GM21360 (cell line): ENCODE measurements around the gene TREX2.
"Not testable (repeated sequence)": the region's sequence is repeated elsewhere in the genome, so short reads cannot be mapped to it uniquely, and the experiment has no call there.

Source experiments
- ATAC-seq: cut with Tn5 transposase; IDR thresholded peaks from one replicate; pipeline ENCODE4 v1.9.1; 2021; ENCODE audit warnings: mild to moderate bottlenecking, moderate library complexity; ENCODE audit not compliant: unreplicated experiment

Gene TREX2

DNA sequence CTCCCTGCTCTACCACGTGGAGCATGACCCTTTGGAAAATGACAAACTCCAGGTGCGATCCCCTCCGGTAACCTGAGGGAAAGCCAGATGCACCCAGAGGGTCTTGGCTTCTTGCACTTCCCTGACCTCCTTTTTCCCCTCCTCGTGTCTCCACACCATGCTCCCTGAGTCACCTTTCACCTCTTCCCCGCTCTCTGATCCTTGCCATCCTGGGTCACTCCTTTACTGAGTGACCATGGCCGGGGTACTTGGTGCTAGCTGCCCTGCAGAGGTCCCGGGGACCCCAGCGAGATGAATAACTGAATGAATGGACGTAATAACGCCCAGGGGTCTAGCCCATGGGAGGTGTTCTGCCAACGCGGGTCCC, 35.0 kb downstream of the TREX2 start:
- ATAC-seq: no peak

DNA sequence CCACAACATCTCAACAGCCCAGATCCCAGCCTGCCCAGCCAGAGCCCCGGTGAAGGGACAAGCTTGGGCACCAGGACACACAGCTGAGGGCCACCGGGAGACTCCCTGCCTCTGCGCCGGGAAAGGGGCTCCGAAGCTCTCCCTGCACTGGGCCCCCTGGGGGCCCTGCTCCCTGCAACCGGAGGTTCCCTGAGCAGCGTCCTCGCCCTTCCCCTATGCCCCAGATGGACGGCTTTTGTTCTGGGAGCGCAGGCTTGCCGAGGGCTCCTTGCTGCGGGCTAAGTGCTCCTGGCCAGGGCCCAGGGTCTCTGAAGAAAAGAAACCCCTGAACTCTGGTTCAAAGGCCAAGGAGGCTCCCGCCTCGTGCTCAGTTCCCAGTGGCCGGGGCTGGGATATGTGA, 35.5 kb downstream of the TREX2 start:
- ATAC-seq: no peak

DNA sequence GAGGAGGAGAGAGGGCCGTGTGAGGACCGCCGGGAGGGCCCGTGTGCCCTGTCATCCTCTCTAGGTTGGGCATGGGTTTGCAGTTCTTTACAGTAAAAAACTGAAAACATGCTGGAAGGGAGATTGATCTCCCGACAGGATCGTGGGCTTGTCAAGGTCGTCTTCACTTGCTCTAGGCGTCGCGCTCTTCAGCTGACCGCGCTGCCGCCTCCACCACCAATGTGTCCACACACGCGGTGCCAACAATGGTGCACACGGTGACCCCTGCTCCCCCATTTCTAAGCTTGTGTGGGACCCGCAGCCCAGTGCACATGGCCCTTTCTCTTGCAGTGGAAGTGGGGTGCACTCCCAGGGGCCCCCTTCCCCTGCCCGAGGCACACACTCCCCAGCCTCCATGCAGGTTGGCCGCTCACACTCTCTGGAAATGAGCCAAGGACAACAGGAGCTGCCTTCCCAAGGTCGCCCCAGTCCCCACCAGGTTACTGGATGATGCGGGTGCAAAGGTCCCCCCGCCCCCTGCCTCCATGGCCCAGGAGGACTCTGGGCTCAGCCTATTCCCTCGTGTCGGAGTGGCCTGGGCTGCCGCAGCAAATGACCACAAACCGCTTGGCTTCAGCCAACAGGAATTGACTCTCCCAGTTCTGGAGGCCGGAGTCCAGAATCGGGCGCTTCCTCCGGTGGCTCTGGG, 36.3 kb downstream of the TREX2 start:
- ATAC-seq: no peak

DNA sequence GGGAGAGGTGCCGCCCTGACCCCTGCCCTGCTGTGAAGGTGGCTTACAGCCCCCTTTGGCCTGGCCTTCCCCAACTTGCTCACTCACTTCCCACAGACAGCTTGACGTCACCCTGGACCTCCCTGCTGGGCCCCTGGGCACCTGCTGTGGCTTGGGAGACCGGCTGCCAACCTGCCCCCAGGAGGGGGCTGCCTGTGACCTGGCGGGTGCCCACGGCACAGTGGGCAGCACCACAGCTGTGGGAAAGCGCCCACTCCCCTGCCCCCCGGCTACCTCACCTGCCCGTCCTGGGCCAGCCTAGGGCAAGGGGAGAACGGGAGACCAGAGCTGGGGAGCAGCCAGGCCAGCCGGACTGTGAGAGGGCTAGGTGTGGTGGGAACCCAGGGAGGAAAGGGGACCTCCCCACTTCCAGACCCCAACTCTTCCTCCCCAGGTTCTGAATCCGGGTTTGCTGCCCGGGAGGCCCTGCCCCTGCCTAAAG, 36.9 kb downstream of the TREX2 start:
- ATAC-seq: no peak

DNA sequence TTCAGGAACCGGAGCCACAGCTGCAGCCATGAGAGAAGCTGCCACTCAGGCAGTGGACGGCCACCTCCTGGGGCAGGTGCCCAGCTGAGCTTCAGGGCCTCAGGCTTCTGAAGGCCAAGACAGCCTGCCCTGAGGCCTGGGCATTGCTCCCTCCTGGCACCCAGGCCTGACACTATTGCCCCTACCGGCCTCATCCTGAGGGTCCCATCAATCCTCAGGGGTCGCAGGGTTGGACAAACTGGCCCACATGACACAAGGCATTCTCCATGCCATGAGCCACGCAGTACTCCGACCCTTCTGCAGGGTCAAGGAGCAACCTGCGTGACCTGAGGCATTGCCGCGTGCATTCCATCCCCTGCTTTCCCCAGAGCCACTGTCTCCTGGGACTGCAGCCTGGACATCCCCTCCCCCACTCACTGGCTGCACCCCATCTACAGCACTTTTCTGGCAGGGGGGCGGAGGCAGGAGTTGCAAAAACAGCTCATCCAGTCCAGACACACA, 37.6 kb downstream of the TREX2 start:
- no peak for ATAC-seq

DNA sequence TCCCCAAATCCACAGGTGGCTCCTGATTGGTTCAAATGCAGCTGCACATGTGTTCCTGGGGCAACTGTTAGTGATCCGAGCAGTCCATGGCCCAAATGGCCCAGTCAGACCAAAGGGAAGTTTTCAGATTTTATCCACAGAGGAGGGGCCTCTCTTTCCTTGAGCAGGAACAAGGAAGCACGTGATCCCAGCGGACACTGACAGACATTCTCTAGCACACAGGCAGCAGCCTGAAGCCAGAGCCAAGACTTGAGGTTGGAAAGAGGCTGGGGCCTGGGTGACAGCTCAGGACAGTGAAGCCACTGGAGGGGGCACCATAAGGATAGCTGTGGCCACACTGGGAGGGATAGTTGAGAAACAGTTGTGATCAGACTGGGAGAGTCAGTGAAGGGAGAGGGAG, 38.1 kb downstream of the TREX2 start:
- no peak for ATAC-seq

DNA sequence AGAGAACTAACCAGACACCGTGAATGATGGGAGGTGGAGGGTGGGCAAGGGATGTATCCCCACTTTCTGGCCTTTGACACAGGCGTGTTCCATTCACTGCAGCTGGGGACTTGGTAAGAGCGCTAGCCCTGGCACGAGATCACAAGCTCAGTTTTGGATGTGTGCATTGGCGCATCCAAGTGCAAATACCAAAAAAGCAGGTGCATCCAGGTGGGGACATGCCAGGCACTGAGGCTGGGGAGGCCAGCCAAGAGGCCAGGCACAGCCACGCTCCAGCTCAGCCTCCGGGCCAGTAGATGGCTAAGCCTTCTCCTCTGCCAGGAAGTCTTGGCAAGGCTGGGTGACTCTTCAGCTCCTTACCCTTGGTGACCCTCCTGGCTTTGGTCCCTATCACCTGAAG, 39.0 kb downstream of the TREX2 start:
- ATAC-seq: no peak

DNA sequence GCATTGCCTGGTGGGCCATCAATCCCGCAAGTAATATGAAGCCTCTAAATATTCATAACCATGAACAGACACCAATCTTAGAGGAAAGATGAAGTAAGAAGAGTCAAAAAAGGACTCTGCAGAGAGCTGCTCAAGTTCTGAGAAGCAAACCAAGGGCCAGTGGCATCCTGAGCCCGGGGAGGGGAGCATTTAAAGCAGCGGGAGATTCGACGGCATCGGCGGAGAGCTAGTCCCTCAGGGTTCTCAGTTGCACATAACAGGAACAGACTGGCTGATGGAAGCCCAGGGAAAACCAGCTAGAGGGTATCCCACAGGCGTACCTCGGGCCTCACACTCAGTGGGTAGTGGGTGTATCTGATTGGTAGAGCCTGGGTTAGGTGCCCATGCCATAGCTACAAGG, 39.8 kb downstream of the TREX2 start:
- no peak for ATAC-seq

DNA sequence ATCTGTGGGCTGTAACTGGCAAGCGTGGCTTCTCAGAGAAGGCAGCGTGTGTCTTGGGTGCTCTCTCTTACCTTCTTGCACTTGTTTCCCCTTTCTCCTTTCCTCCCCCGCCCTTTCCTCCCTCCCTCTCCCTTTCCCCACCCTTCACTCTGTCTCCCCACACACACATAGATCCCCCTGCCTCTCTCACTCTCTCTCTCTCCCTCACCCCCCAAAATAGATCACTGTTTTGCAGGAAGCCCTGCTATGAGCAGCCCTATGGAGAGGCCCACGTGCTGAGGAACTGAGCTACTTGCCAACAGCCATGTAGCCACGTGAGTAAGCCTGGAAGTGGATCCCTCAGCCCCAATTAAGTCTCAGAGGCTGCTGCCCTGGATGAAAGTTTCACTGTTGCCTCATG, 40.4 kb downstream of the TREX2 start:
- no peak for ATAC-seq

DNA sequence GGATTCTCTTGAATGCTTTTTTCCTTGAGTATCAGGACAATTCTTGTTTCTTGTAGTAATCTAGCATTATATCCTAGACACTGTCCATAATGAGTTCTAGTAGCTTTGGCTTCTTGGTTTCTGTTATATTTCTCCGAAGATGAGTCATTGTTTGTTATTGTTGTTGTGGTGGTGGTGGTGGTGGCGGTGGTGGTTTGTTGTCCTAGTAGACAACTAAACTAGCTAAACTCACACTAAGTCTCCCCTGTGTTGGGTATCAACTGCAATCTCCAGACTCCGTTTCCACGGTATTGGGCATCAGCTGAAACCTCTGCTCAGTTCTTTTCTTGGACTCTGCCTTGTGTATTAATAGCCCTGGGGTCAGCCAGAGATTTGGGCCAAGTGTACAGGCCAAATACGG, 41.5 kb downstream of the TREX2 start:
- ATAC-seq: not testable (repeated sequence)

DNA sequence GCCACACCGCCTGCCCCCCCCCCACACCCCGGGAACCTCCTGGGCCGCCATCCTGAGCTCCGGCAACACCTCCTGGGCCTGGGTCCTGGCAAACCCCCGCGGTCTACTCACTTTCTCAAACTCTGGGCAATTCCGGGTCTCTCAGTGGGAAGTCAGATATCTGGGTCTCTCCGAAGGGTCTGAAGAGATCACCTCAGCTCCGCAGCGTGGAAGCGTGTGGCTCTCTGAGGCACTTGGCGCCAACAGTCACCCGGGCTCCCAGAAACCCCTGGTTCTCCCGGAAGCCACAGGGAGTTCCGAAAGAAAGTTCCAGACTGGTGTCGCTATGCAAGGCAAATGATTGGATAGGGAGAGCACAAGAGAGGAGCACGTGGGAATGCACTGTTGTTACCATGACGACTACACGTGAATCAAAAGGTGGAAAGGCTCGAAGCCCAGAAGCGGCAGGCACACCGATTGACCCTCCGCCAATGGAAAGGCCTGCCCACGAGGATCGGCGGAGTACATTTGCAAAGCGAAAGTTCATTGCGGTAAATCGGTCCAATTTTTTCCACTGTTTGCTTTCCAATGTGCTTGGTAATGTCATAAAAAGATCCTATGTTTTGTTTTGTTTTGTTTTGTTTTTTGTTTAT, 44.6 kb downstream of the TREX2 start, which contains the start of gene PNMA6E:
TSS of gene PNMA6E (minus strand) at position 218 of the 632 bp plus-strand sequence. CDS start 2,501 bp downstream, outside the sequence.
- no peak for ATAC-seq

DNA sequence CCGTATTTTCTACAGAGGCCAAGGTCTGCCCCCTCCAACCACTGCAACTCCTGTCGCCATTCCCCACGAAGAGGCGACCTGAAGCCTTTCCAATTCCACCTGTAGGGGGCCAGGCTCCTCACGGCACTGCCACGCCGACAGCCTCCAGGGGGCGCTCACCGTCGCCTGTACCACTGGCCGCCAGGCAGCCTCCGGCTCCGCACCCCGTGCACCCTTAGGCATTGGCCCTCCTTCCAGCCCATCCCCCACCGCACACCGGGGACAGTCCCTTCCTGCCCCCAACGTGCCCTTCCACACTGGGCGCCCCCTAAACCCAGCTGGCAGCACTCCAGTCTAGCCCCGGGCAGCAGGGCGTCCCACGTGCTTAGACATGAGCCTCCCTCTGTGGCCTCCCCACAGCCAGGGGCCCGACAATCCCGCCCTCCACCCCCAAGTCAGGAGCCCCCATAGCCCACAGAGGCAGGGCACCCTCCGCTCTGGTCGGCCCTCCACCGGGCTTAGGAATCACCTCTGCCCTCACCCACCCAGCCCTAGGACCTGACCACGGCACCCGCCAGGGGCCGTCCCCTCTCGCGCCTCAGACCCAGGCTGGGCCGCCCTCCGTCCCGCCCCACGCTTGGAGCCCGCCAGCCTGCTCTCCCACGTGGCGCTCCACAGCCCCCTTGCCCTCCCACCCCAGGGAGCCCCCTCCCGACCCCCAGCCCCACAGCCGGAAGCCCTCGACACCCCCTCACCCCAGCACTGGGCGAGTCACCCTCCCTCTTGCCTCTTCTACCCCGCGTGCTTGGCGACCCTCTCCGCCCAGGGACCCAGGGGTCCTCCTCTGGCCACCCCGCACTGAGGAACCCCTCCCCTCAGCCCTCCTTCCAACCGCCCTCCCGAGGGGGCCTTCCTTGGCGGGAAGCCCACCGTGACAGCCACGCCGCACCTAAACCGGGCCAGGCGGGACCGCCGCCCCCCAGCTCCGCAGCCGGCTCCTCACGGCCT, 45.4 kb downstream of the TREX2 start:
- peak; percentile 73 for ATAC-seq

DNA sequence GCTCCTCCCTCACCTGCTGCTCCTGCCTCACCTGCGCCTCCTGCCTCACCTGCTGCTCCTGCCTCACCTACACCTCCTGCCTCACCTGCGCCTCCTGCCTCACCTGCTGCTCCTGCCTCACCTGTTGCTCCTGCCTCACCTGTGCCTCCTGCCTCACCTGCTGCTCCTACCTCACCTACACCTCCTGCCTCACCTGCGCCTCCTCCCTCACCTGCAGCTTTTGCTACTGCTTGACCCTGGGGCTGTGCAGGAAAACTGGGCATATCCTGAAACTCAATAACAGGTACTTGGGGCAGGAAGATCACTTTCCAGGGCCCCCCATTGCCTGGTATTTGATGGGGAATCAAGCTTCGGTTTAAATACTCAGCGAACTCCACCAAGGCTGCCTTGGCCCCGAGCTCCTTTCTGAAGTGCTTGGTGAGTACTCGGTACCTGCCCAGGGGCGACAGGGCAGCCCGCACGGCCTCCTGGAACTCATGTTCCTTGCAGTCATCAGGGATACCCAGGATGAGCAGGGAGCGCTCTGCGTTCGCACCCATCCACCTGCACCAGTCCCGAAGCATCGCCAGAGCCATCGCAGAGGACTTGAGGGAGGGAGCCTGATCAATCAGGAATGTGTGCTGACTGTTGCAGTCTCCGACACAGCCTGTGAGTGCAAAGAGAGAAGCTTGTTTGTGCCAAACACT, 47.4 kb downstream of the TREX2 start:
- ATAC-seq: no peak

DNA sequence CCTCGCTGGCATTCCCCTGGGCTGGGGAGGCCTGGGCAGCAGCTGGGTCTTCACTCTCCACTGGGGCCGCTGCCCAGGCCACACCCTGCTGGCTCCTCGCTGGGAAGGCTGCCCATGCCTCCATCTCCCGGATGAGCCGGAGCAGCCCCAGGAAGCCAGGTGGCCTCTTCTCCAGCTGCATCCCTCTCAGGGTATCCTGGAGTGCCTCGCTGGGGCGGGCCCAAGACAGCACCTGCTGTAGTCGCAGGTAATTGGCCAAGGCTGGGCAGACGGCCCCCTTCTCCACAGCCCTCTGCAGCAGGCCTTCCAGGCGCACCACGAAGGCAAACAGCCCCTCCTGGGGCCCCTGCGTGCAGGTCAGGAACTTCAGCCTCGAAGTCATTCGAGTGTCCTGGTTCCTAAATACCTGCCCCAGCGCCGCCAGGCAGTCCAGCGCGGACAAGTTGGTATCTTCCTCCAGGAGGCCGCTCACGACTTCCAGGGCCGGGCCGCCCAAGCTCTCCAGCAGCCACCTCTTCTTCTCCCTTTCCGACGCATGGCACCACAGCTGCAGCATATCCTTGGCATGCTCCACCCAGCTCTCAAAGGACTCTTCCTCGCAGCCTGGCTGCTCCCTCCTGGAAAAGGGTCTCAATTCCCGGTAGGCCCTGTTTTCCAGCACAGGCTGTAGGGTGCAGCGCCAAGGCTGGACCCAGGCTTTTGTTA, 48.4 kb downstream of the TREX2 start:
- no peak for ATAC-seq

DNA sequence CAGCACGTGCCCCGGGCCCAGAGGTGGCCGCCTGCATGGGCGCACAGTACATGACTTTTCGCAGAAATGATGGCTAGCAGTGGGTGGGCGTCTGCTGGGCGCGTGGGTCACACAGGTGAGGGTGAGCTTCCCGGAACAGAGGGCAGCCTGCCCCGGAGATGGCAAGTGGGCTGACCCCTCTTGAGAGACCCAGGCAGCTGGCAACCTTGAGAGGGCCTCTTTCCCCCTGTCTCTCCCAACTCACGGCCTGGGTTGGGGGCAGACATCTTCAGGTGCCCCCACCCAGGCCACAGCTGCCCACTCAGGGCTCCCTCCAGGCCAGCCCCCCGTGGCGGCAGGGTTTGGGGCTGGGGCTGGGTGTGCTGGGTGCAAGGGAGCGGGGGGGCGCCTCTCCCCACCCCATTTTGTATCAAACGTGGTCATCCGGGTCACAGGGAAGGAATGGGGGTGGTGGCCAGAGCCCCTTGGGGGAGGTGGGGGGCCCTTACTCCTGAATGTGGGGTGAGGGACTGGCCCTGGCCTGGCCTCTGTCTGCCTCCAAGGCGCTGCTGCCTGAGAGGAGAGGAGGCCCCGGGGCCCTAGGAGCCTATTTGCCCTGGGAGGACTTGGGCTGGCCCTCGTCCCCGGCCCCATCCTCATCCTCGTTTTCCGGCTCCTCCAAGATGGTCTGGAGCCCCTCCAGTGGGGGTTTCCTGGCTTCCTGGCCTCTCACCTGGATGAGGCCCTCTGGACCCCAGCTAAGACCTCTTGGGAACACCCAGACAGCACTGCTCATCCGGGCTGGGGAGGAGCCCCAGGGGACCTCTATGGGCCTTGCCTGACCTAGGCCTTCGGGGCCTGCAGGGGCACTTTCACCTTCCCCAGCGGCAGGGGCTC, 49.3 kb downstream of the TREX2 start:
- no peak for ATAC-seq

DNA sequence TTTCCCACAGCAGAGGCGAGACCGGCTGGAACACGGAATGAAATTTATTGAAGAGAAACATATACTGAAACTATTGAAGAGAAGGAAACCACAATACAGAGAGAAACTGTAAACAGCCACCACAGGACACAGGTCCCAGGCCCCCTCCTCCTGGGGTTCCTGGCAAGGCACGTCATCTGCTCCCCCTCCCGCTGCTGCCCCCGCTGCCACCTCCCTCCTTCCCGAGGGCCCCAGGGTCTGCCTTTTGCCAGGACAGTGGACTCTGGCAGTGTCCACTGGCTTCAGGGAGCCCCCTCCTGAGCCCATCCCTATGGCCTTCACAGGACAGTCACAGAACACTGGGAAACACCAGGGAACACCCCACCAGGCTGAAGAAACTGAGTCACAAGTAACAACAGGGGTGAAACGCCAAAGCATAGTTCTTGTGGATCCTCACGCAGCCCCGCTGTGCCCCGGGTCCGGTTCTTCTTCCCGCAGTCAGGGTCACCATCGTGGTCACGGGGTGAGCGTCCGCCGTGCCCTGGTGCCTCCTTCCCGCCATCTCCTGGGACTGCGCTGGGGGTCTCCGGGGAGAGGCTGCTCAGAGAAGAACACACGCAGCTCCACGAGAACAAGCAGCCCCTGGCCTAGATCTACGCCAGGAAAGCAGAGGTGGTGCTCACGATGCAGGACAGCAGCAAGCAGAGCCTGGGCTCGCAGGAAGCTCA, 50.1 kb downstream of the TREX2 start:
- no peak for ATAC-seq

DNA sequence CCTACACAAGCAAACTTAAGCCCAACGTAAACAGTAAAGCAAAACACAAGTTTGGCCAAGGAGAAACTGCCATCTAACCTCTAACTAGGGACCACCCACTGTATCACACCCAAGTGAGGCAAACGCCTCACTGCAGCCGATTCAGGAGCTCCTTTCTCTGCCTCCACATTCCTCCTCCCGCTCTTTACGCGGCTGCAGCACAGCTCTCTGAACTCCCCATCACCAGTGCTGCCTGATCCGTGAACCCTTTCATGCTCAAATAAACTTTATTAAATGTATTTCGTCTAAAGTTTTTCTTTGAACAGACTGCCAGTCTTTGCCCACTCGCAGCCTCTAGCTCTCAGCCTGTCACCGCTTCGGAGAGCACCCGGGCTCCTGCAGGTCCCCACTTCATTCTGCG, 51.2 kb downstream of the TREX2 start:
- ATAC-seq: no peak
